Endothelial cell of umbilical vein (primary cell): ENCODE data around the gene BBLN. TPM values are rescaled to one million over a fixed set of nuclear protein-coding genes. Genes with fewer than 3 reads are reported as not detected.

ENCODE experiments used
- BruUV-seq: library from RNA; stranded (reverse); fragments of 400-500 nt; replicated peaks from 2 replicates; lab custom pipeline; 2021; lab: Mats Ljungman, UMichigan
- CTCF ChIA-PET: fragments of 300-600, 350-600 bp; sonication (Branson Sonifier 250); formaldehyde crosslinking; loops from one replicate; lab custom pipeline; 2021; ENCODE audit warnings: antibody characterized with exemption, inconsistent platforms; lab: Charles Lee
- POLR2A ChIA-PET: fragments of 300-600, 350-600 bp; sonication (Branson Sonifier 250); formaldehyde crosslinking; loops from one replicate; lab custom pipeline; 2021; ENCODE audit warnings: antibody characterized with exemption, inconsistent platforms; lab: Charles Lee
- DNase-seq: peaks from one replicate; pipeline ENCODE4 v3.0.0-alpha.2; 2011; ENCODE audit warnings: low read depth, low spot score
- FAIRE-seq: peaks from 2 replicates; lab custom pipeline; 2011; peaks lifted over from hg19 to GRCh38; lab: Jason Lieb, UNC
- H2AFZ ChIP-seq: 2 replicates; pipeline ENCODE4 v1.6.0; 2012; ENCODE audit warnings: low read depth, low read length, control low read depth, inconsistent platforms
- H3K27ac ChIP-seq: 2 replicates; pipeline ENCODE4 v1.5.1; 2011; ENCODE audit warnings: low read depth, mild to moderate bottlenecking, control low read depth, low read length, moderate library complexity; ENCODE audit not compliant: insufficient read depth
- H3K27me3 ChIP-seq, 2 experiments: 2 replicates each; pipeline versions ENCODE4 v1.6.0 to v1.6.1; 2011; ENCODE audit warnings: low read length in 2 of 2, mixed read lengths in 1 of 2; ENCODE audit not compliant: control insufficient read depth in 2 of 2, insufficient read depth in 2 of 2
- H3K36me3 ChIP-seq, 2 experiments: 2 replicates in 1 of 2; 3 replicates in 1 of 2; pipeline ENCODE4 v1.5.1; 2011; ENCODE audit warnings: low read length in 2 of 2, mild to moderate bottlenecking in 1 of 2, moderate library complexity in 1 of 2; ENCODE audit not compliant: control insufficient read depth in 2 of 2, insufficient read depth in 2 of 2; ENCODE audit errors: extremely low read depth in 1 of 2
- H3K4me1 ChIP-seq: 3 replicates; pipeline ENCODE4 v1.5.1; 2011; ENCODE audit warnings: mild to moderate bottlenecking, low read length; ENCODE audit not compliant: control insufficient read depth, insufficient read depth; ENCODE audit errors: extremely low read depth
- H3K4me2 ChIP-seq: 2 replicates; pipeline ENCODE4 v1.6.1; 2011; ENCODE audit warnings: low read length, control low read depth, mixed read lengths; ENCODE audit not compliant: insufficient read depth
- H3K4me3 ChIP-seq, 3 experiments: fragments of 200-600 bp in 1 of 3; sonication (generic), shearing (Covaris generic) in 1 of 3; replicated peaks in 1 of 3; 2 replicates each; pipeline ENCODE4 v1.5.1; 2011 to 2016; ENCODE audit warnings: control low read depth in 3 of 3, low read length in 3 of 3, mild to moderate bottlenecking in 2 of 3, inconsistent platforms in 1 of 3, low read depth in 1 of 3, moderate library complexity in 1 of 3; ENCODE audit not compliant: insufficient read depth in 1 of 3
- H3K79me2 ChIP-seq: 2 replicates; pipeline ENCODE4 v1.6.0; 2012; ENCODE audit warnings: low read length, inconsistent platforms; ENCODE audit not compliant: control insufficient read depth, insufficient read depth
- H3K9ac ChIP-seq: replicated peaks from 2 replicates; pipeline ENCODE3; 2011; ENCODE audit warnings: low read length, control low read depth; ENCODE audit not compliant: insufficient read depth; ENCODE audit errors: extremely low read depth
- H3K9me1 ChIP-seq: replicated peaks from 3 replicates; pipeline ENCODE4 v1.6.0; 2011; ENCODE audit warnings: mild to moderate bottlenecking, low read length; ENCODE audit not compliant: control insufficient read depth, insufficient read depth; ENCODE audit errors: extremely low read depth
- H3K9me3 ChIP-seq: replicated peaks from 2 replicates; pipeline ENCODE4 v1.5.1; 2012; ENCODE audit warnings: low read length, inconsistent platforms; ENCODE audit not compliant: control insufficient read depth, insufficient read depth
- H4K20me1 ChIP-seq: replicated peaks from 2 replicates; pipeline ENCODE3; 2011; ENCODE audit warnings: mild to moderate bottlenecking, low read length; ENCODE audit not compliant: control insufficient read depth, insufficient read depth; ENCODE audit errors: extremely low read depth
- CTCF ChIP-seq, 2 donors: IDR thresholded peaks; 1 replicate in 1 of 2; 2 replicates in 1 of 2; pipeline ENCODE4 v1.5.1; 2011; ENCODE audit warnings: low read length in 2 of 2, mild to moderate bottlenecking in 2 of 2, moderate library complexity in 2 of 2, control low read depth in 1 of 2, inconsistent platforms in 1 of 2, low read depth in 1 of 2; ENCODE audit not compliant: insufficient read depth in 1 of 2; ENCODE audit errors: extremely low read depth in 1 of 2
- EZH2 ChIP-seq: IDR thresholded peaks from 2 replicates; pipeline ENCODE4 v1.6.1; 2012; ENCODE audit warnings: borderline replicate concordance, low read depth, mild to moderate bottlenecking, moderate library complexity, low read length, inconsistent platforms; ENCODE audit not compliant: severe bottlenecking
- FOS ChIP-seq: IDR thresholded peaks from 2 replicates; pipeline ENCODE4 v1.6.1; 2011; ENCODE audit warnings: mild to moderate bottlenecking, low read length, moderate library complexity, borderline replicate concordance; ENCODE audit not compliant: insufficient read depth
- GATA2 ChIP-seq: IDR thresholded peaks from 2 replicates; pipeline ENCODE4 v1.7.0; 2011; ENCODE audit warnings: low read depth, mild to moderate bottlenecking, moderate library complexity, mixed read lengths, low read length; ENCODE audit not compliant: insufficient read length, insufficient read depth
- JUN ChIP-seq: IDR thresholded peaks from 2 replicates; pipeline ENCODE4 v1.6.1; 2011; ENCODE audit warnings: borderline replicate concordance, low read depth; ENCODE audit not compliant: insufficient read length, insufficient read depth
- MAX ChIP-seq: IDR thresholded peaks from 2 replicates; pipeline ENCODE4 v1.6.1; 2011; ENCODE audit not compliant: insufficient read depth, insufficient read length
- MYC ChIP-seq: IDR thresholded peaks from one replicate; pipeline ENCODE4 v1.6.1; 2011; ENCODE audit warnings: mild to moderate bottlenecking, low read depth, low read length
- POLR2A ChIP-seq: IDR thresholded peaks from 2 replicates; pipeline ENCODE4 v1.6.1; 2012; ENCODE audit warnings: low read depth, mild to moderate bottlenecking, control low read depth, low read length
- POLR2AphosphoS5 ChIP-seq: IDR thresholded peaks from 2 replicates; pipeline ENCODE4 v1.6.1; 2012; ENCODE audit warnings: low read depth, mild to moderate bottlenecking, control low read depth, low read length, moderate library complexity; ENCODE audit not compliant: insufficient read depth
- dilution Hi-C: fragments of 300-500 bp; cut with MboI; formaldehyde crosslinking; loops from one replicate; pipeline ENCODE4 v1.15.0; 2019; ENCODE audit warnings: low sequenced_read_pairs; ENCODE audit not compliant: extremely low pct_ligation_motif_present
- intact Hi-C: fragments of 100-400 bp; cut with micrococcal nuclease; formaldehyde crosslinking; loops from one replicate; pipeline ENCODE4 v1.10.0; 2022
- polyA plus RNA-seq, 4 experiments: library from polyadenylated mRNA; depleted of rRNA in 3 of 4; stranded (reverse) in 3 of 4; unstranded in 1 of 4; fragments of >200 nt; gene quantifications; 2 replicates each; pipeline versions ENCODE4 v1.2.1 to v1.2.3, GENCODE V29; 2011 to 2012; ENCODE audit warnings: missing spikeins in 1 of 4
- total RNA-seq: library from RNA; stranded (reverse); gene quantifications from 2 replicates; pipeline ENCODE4 v1.2.3, GENCODE V29; 2021

BBLN gene
- total and polyA plus RNA-seq, 2 donors (not counting 3 experiments of a cell fraction or from before 2014, with no cell fraction given) = 51.0 to 124 TPM

GRCh38 chr9:128121924-128122808 lies 37.9 kb upstream of the BBLN start:
- H3K36me3 ChIP-seq = peaks cover 0 to 16% of the 10 kb centered on the region in 2 experiments
- intact Hi-C loops (no loop called here), dilution Hi-C loops (no loop called here)
- peaks cover 8% of the 10 kb centered on the region for H3K79me2 ChIP-seq
- H3K9ac ChIP-seq = no peak overlapping the region
- no peaks in the 10 kb centered on the region for H4K20me1 ChIP-seq
- no TSS peak for BruUV-seq
- no peaks in the 10 kb centered on the region for H3K9me3 ChIP-seq
- FAIRE-seq (no peak), DNase-seq (no peak)
- H3K27me3 ChIP-seq = no peaks in the 10 kb centered on the region
- H3K27ac ChIP-seq = no peak overlapping the region
- no peak overlapping the region for H3K4me3 ChIP-seq
- CTCF ChIA-PET = interaction anchor here (1.3 kb wide), 1 partner anchor 179 kb away, joined by 3 read pairs; no protein-coding TSS in a partner anchor
- H3K4me1 ChIP-seq = peaks cover 6% of the 10 kb centered on the region
- no peak overlapping the region for H3K4me2 ChIP-seq
- H3K9me1 ChIP-seq = no peaks in the 10 kb centered on the region
- TF ChIP-seq CTCF (IDR thresholded peaks at IDR 0.05; ENCODE audit: extremely low read depth in 1 of 2, insufficient read depth in 1 of 2, low read depth in 1 of 2, low read length in 2 of 2) (no peak), JUN (no peak), EZH2 (no peak), GATA2 (no peak), POLR2AphosphoS5 (no peak), MAX (no peak), POLR2A (no peak), MYC (no peak), FOS (no peak)
- POLR2A ChIA-PET = no interaction called here
- H2AFZ ChIP-seq = no peak overlapping the region
